NCI-H82 (cell line): ENCODE data around the gene AUH.
A peak's percentile ranks its signal among the peaks of the same experiment; 100 is the strongest.

Experiments
- DNase-seq: peaks from one replicate; lab custom pipeline; 2025; lab: John Stamatoyannopoulos, UW

Gene AUH

GRCh38 chr9:91245431-91246313, 116.0 kb downstream of the AUH start:
- no peak for DNase-seq

- no peak for DNase-seq
These were observed 118.7 kb downstream of the AUH start for GRCh38 chr9:91243029-91243428.

GRCh38 chr9:91241909-91242308, 119.8 kb downstream of the AUH start:
- no peak for DNase-seq

- DNase-seq, result no peak
These were observed 121.0 kb downstream of the AUH start for GRCh38 chr9:91240596-91241165.

- DNase-seq, result no peak
These were observed 122.2 kb downstream of the AUH start for GRCh38 chr9:91239367-91240111.

- no peak for DNase-seq
These were observed 127.2 kb downstream of the AUH start for GRCh38 chr9:91234523-91234922.

- DNase-seq, result no peak
These were observed 130.1 kb downstream of the AUH start for GRCh38 chr9:91231619-91232018.

GRCh38 chr9:91223000-91223399, 138.7 kb downstream of the AUH start:
- DNase-seq, result peak; percentile 76

GRCh38 chr9:91222457-91222856, 139.3 kb downstream of the AUH start:
- DNase-seq, result no peak

- no peak for DNase-seq
These were observed 140.4 kb downstream of the AUH start for GRCh38 chr9:91221332-91221731.

- no peak for DNase-seq
These were observed 141.1 kb downstream of the AUH start for GRCh38 chr9:91220491-91221135.

GRCh38 chr9:91220021-91220420, 141.7 kb downstream of the AUH start:
- DNase-seq, result no peak

GRCh38 chr9:91219557-91219956, 142.2 kb downstream of the AUH start:
- DNase-seq, result no peak

GRCh38 chr9:91217388-91217787, 144.3 kb downstream of the AUH start:
- DNase-seq, result no peak

GRCh38 chr9:91214867-91215266, 146.9 kb downstream of the AUH start:
- no peak for DNase-seq

GRCh38 chr9:91214086-91214485, 147.6 kb downstream of the AUH start:
- no peak for DNase-seq

- no peak for DNase-seq
These were observed 149.0 kb downstream of the AUH start for GRCh38 chr9:91212596-91213243.

GRCh38 chr9:91211919-91212318, 149.8 kb downstream of the AUH start:
- DNase-seq, result no peak

GRCh38 chr9:91211414-91211813, 150.3 kb downstream of the AUH start:
- no peak for DNase-seq

GRCh38 chr9:91210318-91210717, 151.4 kb downstream of the AUH start:
- DNase-seq, result no peak

- no peak for DNase-seq
These were observed 152.9 kb downstream of the AUH start for GRCh38 chr9:91208837-91209236.

- no peak for DNase-seq
These were observed 153.3 kb downstream of the AUH start for GRCh38 chr9:91208419-91208745.
